HepG2 (cell line): ENCODE data around the gene SYCP2L. TPM values are rescaled to one million over a fixed set of nuclear protein-coding genes. Genes with fewer than 3 reads are reported as not detected.

Experiments used
- ASH2L ChIP-seq: fragments of 300-600, 200-600 bp; sonication (generic); IDR thresholded peaks from 2 replicates; pipeline ENCODE4 v1.7.0; 2017; ENCODE audit warnings: low read depth, mild to moderate bottlenecking, moderate library complexity, mixed read lengths, low read length; ENCODE audit not compliant: insufficient read length
- ATF7-NPFF ChIP-seq: sonication (generic); formaldehyde crosslinking; IDR thresholded peaks from 2 replicates; pipeline ENCODE4 v1.8.1; 2023; ENCODE audit warnings: mild to moderate bottlenecking, low read depth, missing genetic modification reagents, moderate library complexity
- HOXA3 ChIP-seq: sonication (generic); formaldehyde crosslinking; IDR thresholded peaks from 2 replicates; pipeline ENCODE4 v1.5.0; 2020; ENCODE audit warnings: missing genetic modification reagents
- HOXA7 ChIP-seq: sonication (generic); formaldehyde crosslinking; IDR thresholded peaks from 2 replicates; pipeline ENCODE4 v1.8.1; 2022; ENCODE audit warnings: mild to moderate bottlenecking, missing genetic modification reagents, moderate library complexity
- KAT7 ChIP-seq: IDR thresholded peaks from 2 replicates; pipeline ENCODE4 v1.6.1; 2018; ENCODE audit warnings: borderline replicate concordance, missing compliant biosample characterization
- KLF9 ChIP-seq: IDR thresholded peaks from 2 replicates; pipeline ENCODE4 v1.6.1; 2016; ENCODE audit warnings: low read depth
- NR2C2 ChIP-seq: sonication (generic); formaldehyde crosslinking; IDR thresholded peaks from 2 replicates; pipeline ENCODE4 v1.4.0; 2020; ENCODE audit warnings: missing genetic modification reagents, mild to moderate bottlenecking, moderate library complexity, borderline replicate concordance
- PAF1 ChIP-seq: IDR thresholded peaks from 2 replicates; pipeline ENCODE4 v1.6.1; 2016; ENCODE audit warnings: missing genetic modification reagents, missing compliant biosample characterization
- PCBP1 ChIP-seq: fragments of 200-400 bp; formaldehyde crosslinking; IDR thresholded peaks from 2 replicates; pipeline ENCODE4 v1.6.1; 2017; ENCODE audit warnings: mild to moderate bottlenecking, low read depth, low read length, borderline replicate concordance
- RARA ChIP-seq: IDR thresholded peaks from 2 replicates; pipeline ENCODE4 v1.6.1; 2016; ENCODE audit warnings: missing genetic modification reagents, missing compliant biosample characterization
- REPIN1 ChIP-seq: sonication (generic); formaldehyde crosslinking; IDR thresholded peaks from 2 replicates; pipeline ENCODE4 v1.8.0; 2022; ENCODE audit warnings: missing genetic modification reagents, low read depth, mild to moderate bottlenecking, borderline replicate concordance
- SSRP1 ChIP-seq: IDR thresholded peaks from 2 replicates; pipeline ENCODE4 v1.6.1; 2016; ENCODE audit warnings: control low read depth
- TEAD3 ChIP-seq: optimal IDR thresholded peaks from 2 replicates; pipeline ENCODE3; 2016; ENCODE audit warnings: borderline replicate concordance
- ZFP62 ChIP-seq: sonication (generic); formaldehyde crosslinking; IDR thresholded peaks from 2 replicates; pipeline ENCODE4 v1.4.0; 2020; ENCODE audit warnings: missing genetic modification reagents
- ZNF333 ChIP-seq: sonication (generic); formaldehyde crosslinking; IDR thresholded peaks from 2 replicates; pipeline ENCODE4 v1.4.0; 2020; ENCODE audit warnings: mild to moderate bottlenecking, missing genetic modification reagents, borderline replicate concordance
- ZNF33B ChIP-seq: sonication (generic); formaldehyde crosslinking; IDR thresholded peaks from 2 replicates; pipeline ENCODE4 v1.5.1; 2020; ENCODE audit warnings: mild to moderate bottlenecking, missing genetic modification reagents
- ZNF468 ChIP-seq: sonication (generic); formaldehyde crosslinking; IDR thresholded peaks from 2 replicates; pipeline ENCODE4 v1.8.0; 2022; ENCODE audit warnings: mild to moderate bottlenecking, moderate library complexity, missing genetic modification reagents
- ZNF558 ChIP-seq: sonication (generic); formaldehyde crosslinking; IDR thresholded peaks from 2 replicates; pipeline ENCODE4 v1.9.0; 2022; ENCODE audit warnings: mild to moderate bottlenecking, missing genetic modification reagents, borderline replicate concordance
- ZNF775 ChIP-seq: sonication (generic); formaldehyde crosslinking; IDR thresholded peaks from 2 replicates; pipeline ENCODE4 v1.4.0; 2020; ENCODE audit warnings: missing genetic modification reagents, mild to moderate bottlenecking, moderate library complexity, borderline replicate concordance
- polyA plus RNA-seq, 8 experiments: library from polyadenylated mRNA; depleted of rRNA in 3 of 8; stranded (reverse) in 7 of 8; unstranded in 1 of 8; fragments of >200 nt; fragmentation: Illumina TruSeq in 4 of 8; extraction: Trizol in 4 of 8; gene quantifications; 2 replicates each; pipeline versions ENCODE4 v1.2.1 to v1.2.3, GENCODE V29; 2011 to 2016; ENCODE audit warnings: low read depth in 4 of 8, missing spikeins in 1 of 8, mixed read lengths in 1 of 8; ENCODE audit not compliant: insufficient read depth in 1 of 8
- total RNA-seq, 5 experiments: library from RNA; depleted of rRNA; stranded (reverse); fragments of >200 nt; fragmentation: Illumina TruSeq; extraction: Trizol; gene quantifications; 2 replicates each; pipeline ENCODE4 v1.2.3, GENCODE V29; 2016; ENCODE audit warnings: low read depth in 1 of 5
- TF ChIP-seq, protein P1 (sequence below): IDR thresholded peaks from 2 replicates; pipeline ENCODE4 v1.6.1; 2016; ENCODE audit warnings: low read depth
- TF ChIP-seq, protein P2 (sequence below): sonication (generic); formaldehyde crosslinking; IDR thresholded peaks from 2 replicates; pipeline ENCODE4 v1.4.0; 2020; ENCODE audit warnings: missing genetic modification reagents
- TF ChIP-seq, protein P3 (sequence below): sonication (generic); formaldehyde crosslinking; IDR thresholded peaks from 2 replicates; pipeline ENCODE4 v1.5.1; 2020; ENCODE audit warnings: missing genetic modification reagents, mild to moderate bottlenecking, borderline replicate concordance
- TF ChIP-seq, protein P4 (sequence below): sonication (generic); formaldehyde crosslinking; IDR thresholded peaks from 2 replicates; pipeline ENCODE4 v1.5.0; 2020; ENCODE audit warnings: missing genetic modification reagents
- TF ChIP-seq, protein P5 (sequence below): sonication (generic); formaldehyde crosslinking; conservative IDR thresholded peaks from 2 replicates; pipeline ENCODE4 v1.4.0; 2020; ENCODE audit warnings: missing genetic modification reagents

The SYCP2L gene
- total and polyA plus RNA-seq, 2 of the 13 experiments (the other 11 are each of a cell fraction or from before 2014, with no cell fraction given): 0.22 to 0.54 TPM

DNA sequence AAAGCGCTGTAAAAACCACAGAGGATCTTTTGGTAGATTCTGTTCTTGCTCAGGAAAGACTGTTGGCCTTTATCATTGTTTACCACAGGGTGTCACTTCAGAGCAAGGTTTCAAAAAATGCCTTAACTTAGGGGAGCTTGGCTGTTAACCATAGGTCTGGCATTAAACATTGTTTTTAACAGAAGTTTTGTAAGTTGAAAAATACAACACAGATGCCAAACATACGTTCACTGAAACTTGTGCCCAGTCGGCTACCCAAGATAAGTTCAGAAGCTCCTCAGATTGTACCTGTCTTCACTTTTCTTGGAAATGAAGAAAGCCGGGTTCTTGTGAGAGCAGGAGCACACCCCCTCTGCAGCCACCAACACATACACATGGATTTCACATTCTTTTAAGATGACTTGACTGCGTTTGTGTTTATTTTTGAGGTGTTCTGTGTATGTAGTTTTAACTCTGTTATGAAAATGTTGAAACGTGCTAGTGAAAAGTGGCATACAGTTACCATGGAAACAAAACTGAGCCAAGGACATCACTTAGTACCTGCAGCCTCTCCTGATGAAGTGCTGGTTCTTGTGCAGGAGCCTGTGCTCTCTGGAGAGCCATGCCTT is 64.9 kb downstream of the SYCP2L start (continued):
- TF ChIP-seq, protein P1, sequence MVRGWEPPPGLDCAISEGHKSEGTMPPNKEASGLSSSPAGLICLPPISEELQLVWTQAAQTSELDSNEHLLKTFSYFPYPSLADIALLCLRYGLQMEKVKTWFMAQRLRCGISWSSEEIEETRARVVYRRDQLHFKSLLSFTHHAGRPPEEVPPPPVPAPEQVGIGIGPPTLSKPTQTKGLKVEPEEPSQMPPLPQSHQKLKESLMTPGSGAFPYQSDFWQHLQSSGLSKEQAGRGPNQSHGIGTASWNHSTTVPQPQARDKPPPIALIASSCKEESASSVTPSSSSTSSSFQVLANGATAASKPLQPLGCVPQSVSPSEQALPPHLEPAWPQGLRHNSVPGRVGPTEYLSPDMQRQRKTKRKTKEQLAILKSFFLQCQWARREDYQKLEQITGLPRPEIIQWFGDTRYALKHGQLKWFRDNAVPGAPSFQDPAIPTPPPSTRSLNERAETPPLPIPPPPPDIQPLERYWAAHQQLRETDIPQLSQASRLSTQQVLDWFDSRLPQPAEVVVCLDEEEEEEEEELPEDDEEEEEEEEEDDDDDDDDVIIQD (CRISPR knock-in tag): peak; percentile 13; the same call in 1 of the 2 replicates
- no peak for TF ChIP-seq ZNF775
- no peak for TF ChIP-seq KAT7 (CRISPR knock-in tag)
- no peak for TF ChIP-seq ZNF33B
- TF ChIP-seq, protein P2, sequence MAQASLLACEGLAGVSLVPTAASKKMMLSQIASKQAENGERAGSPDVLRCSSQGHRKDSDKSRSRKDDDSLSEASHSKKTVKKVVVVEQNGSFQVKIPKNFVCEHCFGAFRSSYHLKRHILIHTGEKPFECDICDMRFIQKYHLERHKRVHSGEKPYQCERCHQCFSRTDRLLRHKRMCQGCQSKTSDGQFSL (CRISPR knock-in tag): 0 out of 2 replicates have a peak, but pooled peaks have one; percentile 27
- no peak for TF ChIP-seq HOXA7 (CRISPR knock-in tag)
- TF ChIP-seq, protein P3, sequence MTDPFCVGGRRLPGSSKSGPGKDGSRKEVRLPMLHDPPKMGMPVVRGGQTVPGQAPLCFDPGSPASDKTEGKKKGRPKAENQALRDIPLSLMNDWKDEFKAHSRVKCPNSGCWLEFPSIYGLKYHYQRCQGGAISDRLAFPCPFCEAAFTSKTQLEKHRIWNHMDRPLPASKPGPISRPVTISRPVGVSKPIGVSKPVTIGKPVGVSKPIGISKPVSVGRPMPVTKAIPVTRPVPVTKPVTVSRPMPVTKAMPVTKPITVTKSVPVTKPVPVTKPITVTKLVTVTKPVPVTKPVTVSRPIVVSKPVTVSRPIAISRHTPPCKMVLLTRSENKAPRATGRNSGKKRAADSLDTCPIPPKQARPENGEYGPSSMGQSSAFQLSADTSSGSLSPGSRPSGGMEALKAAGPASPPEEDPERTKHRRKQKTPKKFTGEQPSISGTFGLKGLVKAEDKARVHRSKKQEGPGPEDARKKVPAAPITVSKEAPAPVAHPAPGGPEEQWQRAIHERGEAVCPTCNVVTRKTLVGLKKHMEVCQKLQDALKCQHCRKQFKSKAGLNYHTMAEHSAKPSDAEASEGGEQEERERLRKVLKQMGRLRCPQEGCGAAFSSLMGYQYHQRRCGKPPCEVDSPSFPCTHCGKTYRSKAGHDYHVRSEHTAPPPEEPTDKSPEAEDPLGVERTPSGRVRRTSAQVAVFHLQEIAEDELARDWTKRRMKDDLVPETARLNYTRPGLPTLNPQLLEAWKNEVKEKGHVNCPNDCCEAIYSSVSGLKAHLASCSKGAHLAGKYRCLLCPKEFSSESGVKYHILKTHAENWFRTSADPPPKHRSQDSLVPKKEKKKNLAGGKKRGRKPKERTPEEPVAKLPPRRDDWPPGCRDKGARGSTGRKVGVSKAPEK: no peak
- TF ChIP-seq REPIN1 (CRISPR knock-in tag): 0 out of 2 replicates have a peak, but pooled peaks have one; percentile 23
- peak; percentile 65 for TF ChIP-seq TEAD3 (CRISPR knock-in tag)
- peak; percentile 60 for TF ChIP-seq ASH2L
- TF ChIP-seq PAF1 (CRISPR knock-in tag): no peak
- no peak; the same call in 1 of the 2 replicates for TF ChIP-seq ZNF333
- TF ChIP-seq ATF7-NPFF (CRISPR knock-in tag): no peak
- no peak for TF ChIP-seq ZNF558
- TF ChIP-seq ZNF468 (CRISPR knock-in tag): no peak
- TF ChIP-seq, protein P4, sequence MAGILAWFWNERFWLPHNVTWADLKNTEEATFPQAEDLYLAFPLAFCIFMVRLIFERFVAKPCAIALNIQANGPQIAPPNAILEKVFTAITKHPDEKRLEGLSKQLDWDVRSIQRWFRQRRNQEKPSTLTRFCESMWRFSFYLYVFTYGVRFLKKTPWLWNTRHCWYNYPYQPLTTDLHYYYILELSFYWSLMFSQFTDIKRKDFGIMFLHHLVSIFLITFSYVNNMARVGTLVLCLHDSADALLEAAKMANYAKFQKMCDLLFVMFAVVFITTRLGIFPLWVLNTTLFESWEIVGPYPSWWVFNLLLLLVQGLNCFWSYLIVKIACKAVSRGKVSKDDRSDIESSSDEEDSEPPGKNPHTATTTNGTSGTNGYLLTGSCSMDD (CRISPR knock-in tag): no peak
- TF ChIP-seq PCBP1: no peak
- TF ChIP-seq HOXA3: peak; percentile 24; the same call in 1 of the 2 replicates
- TF ChIP-seq, protein P5, sequence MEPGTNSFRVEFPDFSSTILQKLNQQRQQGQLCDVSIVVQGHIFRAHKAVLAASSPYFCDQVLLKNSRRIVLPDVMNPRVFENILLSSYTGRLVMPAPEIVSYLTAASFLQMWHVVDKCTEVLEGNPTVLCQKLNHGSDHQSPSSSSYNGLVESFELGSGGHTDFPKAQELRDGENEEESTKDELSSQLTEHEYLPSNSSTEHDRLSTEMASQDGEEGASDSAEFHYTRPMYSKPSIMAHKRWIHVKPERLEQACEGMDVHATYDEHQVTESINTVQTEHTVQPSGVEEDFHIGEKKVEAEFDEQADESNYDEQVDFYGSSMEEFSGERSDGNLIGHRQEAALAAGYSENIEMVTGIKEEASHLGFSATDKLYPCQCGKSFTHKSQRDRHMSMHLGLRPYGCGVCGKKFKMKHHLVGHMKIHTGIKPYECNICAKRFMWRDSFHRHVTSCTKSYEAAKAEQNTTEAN (CRISPR knock-in tag): no peak
- 0 out of 2 replicates have a peak, but pooled peaks have one; percentile 60 for TF ChIP-seq SSRP1 (CRISPR knock-in tag)
- 0 out of 2 replicates have a peak, but pooled peaks have one; percentile 19 for TF ChIP-seq RARA (CRISPR knock-in tag)
- no peak for TF ChIP-seq KLF9
- no peak for TF ChIP-seq NR2C2 (CRISPR knock-in tag)
- no peak for TF ChIP-seq ZFP62 (CRISPR knock-in tag)
